Activated CD8-positive, alpha-beta memory T cell treated with anti-CD3 and anti-CD28 coated beads for 36 hours (primary cell): ENCODE data around the gene ZNF143. TPM values are rescaled to one million over a fixed set of nuclear protein-coding genes. Genes with fewer than 3 reads are reported as not detected.

Experiments
- CTCF ChIA-PET: fragments of 350-600 bp; sonication (Branson Sonifier 250); formaldehyde crosslinking; loops from one replicate; lab custom pipeline; 2021; ENCODE audit warnings: antibody characterized with exemption; lab: Charles Lee
- POLR2A ChIA-PET: fragments of 350-600 bp; sonication (Branson Sonifier 250); formaldehyde crosslinking; loops from one replicate; lab custom pipeline; 2021; ENCODE audit warnings: antibody characterized with exemption; lab: Charles Lee
- total RNA-seq, 2 experiments: library from RNA; stranded (reverse); gene quantifications; one replicate each; pipeline ENCODE4 v1.2.3, GENCODE V29; 2021

Gene ZNF143
- total RNA-seq, 2 experiments from 2014 or later = 32.9 to 33.6 TPM

GRCh38 chr11:9568854-9569587 lies 108.2 kb downstream of the ZNF143 start:
- CTCF ChIA-PET = interaction anchor here (0.7 to 0.9 kb wide), 3 partner anchors 15 to 259 kb away, joined by 3 read pairs; no protein-coding TSS in a partner anchor
- POLR2A ChIA-PET = no interaction called here

DNA sequence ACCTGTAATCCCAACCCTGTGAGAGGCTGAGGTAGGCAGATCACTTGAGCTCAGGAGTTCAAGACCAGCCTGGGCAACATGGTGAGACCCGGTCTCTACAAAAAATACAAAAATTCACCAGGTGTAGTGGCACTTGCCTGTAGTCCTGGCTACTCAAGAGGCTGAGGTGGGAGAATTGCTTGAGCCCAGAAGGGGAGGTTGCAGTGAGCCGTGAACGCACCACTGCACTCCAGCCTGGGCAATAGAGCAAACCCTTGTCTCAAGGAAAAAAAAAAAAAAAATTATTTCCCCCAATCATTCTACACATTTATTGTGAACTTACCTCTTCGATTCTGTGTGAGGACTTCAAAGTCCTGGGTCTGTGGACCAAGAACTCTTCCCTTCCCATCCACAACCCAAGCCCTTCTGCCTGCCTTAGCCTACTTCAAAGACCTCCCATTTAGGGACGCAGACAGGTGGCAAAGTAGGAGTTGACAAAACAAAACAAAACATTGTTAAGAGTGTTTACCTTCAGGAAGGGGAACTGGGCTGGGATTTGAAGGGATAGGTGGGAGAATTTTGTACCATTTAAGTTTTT lies 108.9 kb downstream of the ZNF143 start:
- CTCF ChIA-PET = interaction anchor here (0.7 kb wide), 2 partner anchors 15 to 258 kb away, joined by 3 read pairs; no protein-coding TSS in a partner anchor
- POLR2A ChIA-PET = no interaction called here

GRCh38 chr11:9570313-9571025 lies 109.7 kb downstream of the ZNF143 start:
- ChIA-PET POLR2A (no interaction called here), CTCF (no interaction called here)

- POLR2A ChIA-PET = no interaction called here
- CTCF ChIA-PET = no interaction called here
Observed at GRCh38 chr11:9571071-9571762, 110.4 kb downstream of the ZNF143 start.

DNA sequence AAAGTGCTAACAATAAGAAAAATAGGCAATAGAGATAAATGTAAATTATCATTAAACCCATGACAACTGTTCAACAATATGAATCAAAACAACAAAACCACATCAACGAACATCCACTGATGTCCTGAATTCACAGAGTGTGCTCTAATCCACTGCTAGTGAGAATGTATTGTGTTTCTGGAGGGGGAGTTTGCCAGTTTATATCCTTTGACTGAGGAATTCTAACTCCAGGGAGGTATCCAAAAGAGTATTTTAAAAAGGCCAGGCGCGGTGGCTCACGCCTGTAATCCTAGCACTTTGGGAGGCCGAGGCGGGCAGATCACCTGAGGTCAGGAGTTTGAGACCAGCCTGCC lies 110.9 kb downstream of the ZNF143 start:
- POLR2A ChIA-PET = no interaction called here
- CTCF ChIA-PET = no interaction called here

GRCh38 chr11:9573052-9573774 lies 112.4 kb downstream of the ZNF143 start, which contains the start of gene WEE1:
Gene WEE1 (plus strand): TSS chr11:9573670. CDS start chr11:9573934, 264 bp downstream.
- CTCF ChIA-PET = interaction anchor here (0.6 to 2.0 kb wide), 5 partner anchors 28 to 734 kb away, joined by 3 to 11 read pairs (median 6); no protein-coding TSS in a partner anchor
- POLR2A ChIA-PET = interaction anchor here (0.6 to 1.9 kb wide), 7 partner anchors 28 to 610 kb away, joined by 3 to 12 read pairs (median 9); partner anchors contain the start of gene ZNF143

DNA sequence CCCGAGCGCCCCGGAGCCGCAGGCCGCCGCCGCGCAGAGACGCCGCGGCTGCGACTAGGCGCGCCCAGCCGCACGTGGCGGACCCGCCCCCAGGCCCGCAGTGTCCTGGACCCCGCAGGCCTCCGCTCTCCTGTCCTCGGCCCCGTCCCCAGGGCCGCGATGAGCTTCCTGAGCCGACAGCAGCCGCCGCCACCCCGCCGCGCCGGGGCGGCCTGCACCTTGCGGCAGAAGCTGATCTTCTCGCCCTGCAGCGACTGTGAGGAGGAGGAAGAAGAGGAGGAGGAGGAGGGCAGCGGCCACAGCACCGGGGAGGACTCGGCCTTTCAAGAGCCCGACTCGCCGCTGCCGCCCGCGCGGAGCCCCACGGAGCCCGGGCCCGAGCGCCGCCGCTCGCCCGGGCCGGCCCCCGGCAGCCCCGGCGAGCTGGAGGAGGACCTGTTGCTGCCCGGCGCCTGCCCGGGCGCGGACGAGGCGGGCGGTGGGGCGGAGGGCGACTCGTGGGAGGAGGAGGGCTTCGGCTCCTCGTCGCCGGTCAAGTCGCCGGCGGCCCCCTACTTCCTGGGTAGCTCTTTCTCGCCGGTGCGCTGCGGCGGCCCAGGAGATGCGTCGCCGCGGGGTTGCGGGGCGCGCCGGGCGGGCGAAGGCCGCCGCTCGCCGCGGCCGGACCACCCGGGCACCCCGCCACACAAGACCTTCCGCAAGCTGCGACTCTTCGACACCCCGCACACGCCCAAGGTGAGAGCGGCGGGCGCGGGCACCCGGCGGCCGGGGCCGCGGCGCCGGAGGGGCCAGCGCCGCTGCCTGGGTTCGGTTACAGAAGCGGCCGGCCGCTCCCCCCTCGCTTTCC lies 113.2 kb downstream of the ZNF143 start:
- POLR2A ChIA-PET = interaction anchor here (0.6 to 1.9 kb wide), 8 partner anchors 27 to 610 kb away, joined by 3 to 12 read pairs (median 6); partner anchors contain the start of gene ZNF143
- CTCF ChIA-PET = interaction anchor here (0.6 to 2.0 kb wide), 5 partner anchors 27 to 734 kb away, joined by 3 to 11 read pairs (median 6); no protein-coding TSS in a partner anchor

- CTCF ChIA-PET = interaction anchor here (1.2 to 2.8 kb wide), 4 partner anchors 26 to 40 kb away, joined by 3 to 14 read pairs (median 6); no protein-coding TSS in a partner anchor
- POLR2A ChIA-PET = interaction anchor here (1.0 to 1.9 kb wide), 3 partner anchors 26 to 40 kb away, joined by 3 to 12 read pairs (median 4); no protein-coding TSS in a partner anchor
Observed at GRCh38 chr11:9574622-9575259, 113.9 kb downstream of the ZNF143 start.

DNA sequence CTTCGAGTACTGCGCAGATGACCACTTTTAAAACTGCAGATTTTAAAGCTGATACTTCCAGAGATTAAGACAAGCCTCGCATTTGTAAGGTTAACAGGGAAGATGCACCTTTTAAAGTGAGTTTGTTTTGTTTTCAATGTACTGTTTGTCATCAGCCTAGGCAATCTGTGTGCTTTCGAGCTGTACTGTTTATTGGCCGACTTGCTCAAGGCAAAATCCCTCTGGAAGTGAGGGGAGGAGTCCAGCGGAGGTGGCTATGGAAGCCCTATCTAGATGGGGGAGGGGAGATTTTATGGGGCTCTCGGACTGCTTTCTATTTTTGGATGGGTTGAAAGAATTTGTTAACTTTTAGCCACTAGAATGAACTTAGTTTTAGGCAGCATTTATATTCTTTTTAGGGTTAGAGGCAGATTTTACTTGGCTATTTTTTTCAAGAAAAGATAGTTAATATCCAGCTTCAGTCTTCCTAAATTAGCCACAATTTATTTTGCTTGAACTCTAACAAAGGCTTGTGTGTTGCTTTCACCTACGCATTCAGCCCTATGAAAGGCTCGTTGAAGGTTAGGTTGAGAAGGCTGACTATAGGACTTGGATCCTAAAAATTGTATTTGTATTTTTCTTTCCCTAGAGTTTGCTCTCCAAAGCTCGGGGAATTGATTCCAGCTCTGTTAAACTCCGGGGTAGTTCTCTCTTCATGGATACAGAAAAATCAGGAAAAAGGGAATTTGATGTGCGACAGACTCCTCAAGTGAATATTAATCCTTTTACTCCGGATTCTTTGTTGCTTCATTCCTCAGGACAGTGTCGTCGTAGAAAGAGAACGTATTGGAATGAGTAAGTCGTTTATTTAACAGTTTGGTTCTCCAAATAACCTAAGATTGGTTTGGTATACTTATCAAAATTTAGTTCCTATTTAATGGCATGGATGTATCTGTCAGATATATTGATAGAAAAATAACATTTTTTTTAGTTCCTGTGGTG lies 114.7 kb downstream of the ZNF143 start:
- CTCF ChIA-PET = interaction anchor here (1.2 to 2.8 kb wide), 3 partner anchors 25 to 40 kb away, joined by 3 to 14 read pairs (median 6); no protein-coding TSS in a partner anchor
- POLR2A ChIA-PET = interaction anchor here (0.6 to 1.0 kb wide), 2 partner anchors 13 to 39 kb away, joined by 3 to 4 read pairs; no protein-coding TSS in a partner anchor

DNA sequence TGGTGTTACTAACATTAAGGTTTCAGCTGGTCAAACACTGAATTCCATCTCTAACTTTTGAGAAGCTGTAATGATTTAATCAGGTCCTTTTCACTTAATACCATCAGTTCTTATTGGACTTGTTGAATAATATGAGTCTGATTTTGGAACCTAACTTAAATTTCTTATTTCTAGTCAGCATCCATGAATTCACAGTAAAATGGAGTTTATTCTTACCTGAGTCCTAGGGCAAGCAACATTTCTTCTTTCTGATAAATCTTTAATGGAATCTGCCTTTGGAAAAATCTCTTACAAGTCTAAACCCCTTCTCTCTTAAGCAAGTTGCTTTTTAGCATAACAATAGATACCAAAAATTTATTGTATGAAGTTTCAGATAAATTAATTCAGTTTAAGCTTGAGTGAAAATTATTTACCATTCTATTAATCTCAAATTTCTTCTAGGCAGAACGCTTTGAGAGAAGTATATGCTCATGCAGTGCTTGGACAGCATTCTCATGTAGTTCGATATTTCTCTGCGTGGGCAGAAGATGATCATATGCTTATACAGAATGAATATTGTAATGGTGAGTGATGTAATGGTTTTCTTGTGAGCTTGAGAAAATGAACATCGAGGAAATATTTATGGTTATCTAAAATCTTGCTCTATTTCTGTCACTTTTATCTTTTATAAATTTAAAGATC lies 116.0 kb downstream of the ZNF143 start:
- ChIA-PET POLR2A (interaction anchor here (1.0 to 1.5 kb wide), 3 partner anchors 11 to 171 kb away, joined by 3 to 4 read pairs (median 3); partner anchors contain the start of gene ZNF143), CTCF (interaction anchor here (1.0 to 2.8 kb wide), 2 partner anchors 20 to 37 kb away, joined by 3 to 14 read pairs; no protein-coding TSS in a partner anchor)

GRCh38 chr11:9577556-9577955 lies 116.7 kb downstream of the ZNF143 start:
- ChIA-PET CTCF (interaction anchor here (0.8 to 2.8 kb wide), 3 partner anchors 19 to 262 kb away, joined by 3 to 14 read pairs (median 3); no protein-coding TSS in a partner anchor), POLR2A (interaction anchor here (0.7 to 1.5 kb wide), 4 partner anchors 12 to 401 kb away, joined by 3 to 4 read pairs (median 3); partner anchors contain the start of gene ZNF143)
